GM06990 (cell line): Measurements from ENCODE around the gene SYNPO2.

Source experiments
- DNase-seq: peaks from one replicate; pipeline ENCODE4 v3.0.0-alpha.2; 2011; ENCODE audit not compliant: insufficient read length; ENCODE audit errors: extremely low read depth
- H3K27me3 ChIP-seq: replicated peaks from 2 replicates; pipeline ENCODE4 v1.6.0; 2011; ENCODE audit warnings: low read length; ENCODE audit not compliant: control insufficient read depth, insufficient read depth
- H3K36me3 ChIP-seq: 2 replicates; pipeline ENCODE4 v1.5.1; 2011; ENCODE audit warnings: low read length; ENCODE audit not compliant: control insufficient read depth, insufficient read depth
- H3K4me3 ChIP-seq: replicated peaks from 2 replicates; pipeline ENCODE4 v1.5.1; 2011; ENCODE audit warnings: low read depth, mild to moderate bottlenecking, control low read depth, low read length
- TF ChIP-seq, protein P1 (sequence below): IDR thresholded peaks from 2 replicates; pipeline ENCODE4 v1.5.1; 2011; ENCODE audit warnings: low read length, control low read depth, mild to moderate bottlenecking, inconsistent platforms; ENCODE audit not compliant: insufficient read depth, poor library complexity, severe bottlenecking

Gene SYNPO2

GRCh38 chr4:119068529-119068962, 179.9 kb downstream of the SYNPO2 start:
- Histone ChIP-seq H3K27me3 (no peaks in the 10 kb centered on the region; the same call in 1 of the 2 replicates), H3K36me3 (no peaks in the 10 kb centered on the region), H3K4me3 (no peak overlapping the region)
- TF ChIP-seq, protein P1, sequence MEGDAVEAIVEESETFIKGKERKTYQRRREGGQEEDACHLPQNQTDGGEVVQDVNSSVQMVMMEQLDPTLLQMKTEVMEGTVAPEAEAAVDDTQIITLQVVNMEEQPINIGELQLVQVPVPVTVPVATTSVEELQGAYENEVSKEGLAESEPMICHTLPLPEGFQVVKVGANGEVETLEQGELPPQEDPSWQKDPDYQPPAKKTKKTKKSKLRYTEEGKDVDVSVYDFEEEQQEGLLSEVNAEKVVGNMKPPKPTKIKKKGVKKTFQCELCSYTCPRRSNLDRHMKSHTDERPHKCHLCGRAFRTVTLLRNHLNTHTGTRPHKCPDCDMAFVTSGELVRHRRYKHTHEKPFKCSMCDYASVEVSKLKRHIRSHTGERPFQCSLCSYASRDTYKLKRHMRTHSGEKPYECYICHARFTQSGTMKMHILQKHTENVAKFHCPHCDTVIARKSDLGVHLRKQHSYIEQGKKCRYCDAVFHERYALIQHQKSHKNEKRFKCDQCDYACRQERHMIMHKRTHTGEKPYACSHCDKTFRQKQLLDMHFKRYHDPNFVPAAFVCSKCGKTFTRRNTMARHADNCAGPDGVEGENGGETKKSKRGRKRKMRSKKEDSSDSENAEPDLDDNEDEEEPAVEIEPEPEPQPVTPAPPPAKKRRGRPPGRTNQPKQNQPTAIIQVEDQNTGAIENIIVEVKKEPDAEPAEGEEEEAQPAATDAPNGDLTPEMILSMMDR: no peak
- no peak for DNase-seq

DNA sequence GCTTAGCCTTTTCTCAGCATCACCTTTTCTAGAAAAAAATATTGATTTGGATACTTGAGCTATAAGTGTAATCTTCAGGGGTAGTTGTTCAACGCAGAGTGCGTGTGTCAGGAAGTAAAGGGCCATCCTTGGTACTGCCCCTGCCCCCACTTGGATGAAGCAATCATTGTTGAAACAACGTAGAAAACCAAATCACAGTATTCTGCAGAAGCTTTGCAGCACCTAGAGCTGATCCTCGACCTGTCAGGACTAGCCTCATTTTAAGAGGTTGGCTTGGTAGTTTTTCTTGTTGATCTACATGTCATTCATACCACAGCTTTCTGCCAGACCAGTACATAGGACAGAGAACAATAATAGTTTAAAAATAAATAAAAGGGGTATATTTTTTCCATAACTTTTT, 181.6 kb downstream of the SYNPO2 start:
- no peak overlapping the region for H3K4me3 ChIP-seq
- no peak for DNase-seq
- TF ChIP-seq, protein P1: no peak
- H3K36me3 ChIP-seq: no peaks in the 10 kb centered on the region
- no peaks in the 10 kb centered on the region; the same call in 1 of the 2 replicates for H3K27me3 ChIP-seq

DNA sequence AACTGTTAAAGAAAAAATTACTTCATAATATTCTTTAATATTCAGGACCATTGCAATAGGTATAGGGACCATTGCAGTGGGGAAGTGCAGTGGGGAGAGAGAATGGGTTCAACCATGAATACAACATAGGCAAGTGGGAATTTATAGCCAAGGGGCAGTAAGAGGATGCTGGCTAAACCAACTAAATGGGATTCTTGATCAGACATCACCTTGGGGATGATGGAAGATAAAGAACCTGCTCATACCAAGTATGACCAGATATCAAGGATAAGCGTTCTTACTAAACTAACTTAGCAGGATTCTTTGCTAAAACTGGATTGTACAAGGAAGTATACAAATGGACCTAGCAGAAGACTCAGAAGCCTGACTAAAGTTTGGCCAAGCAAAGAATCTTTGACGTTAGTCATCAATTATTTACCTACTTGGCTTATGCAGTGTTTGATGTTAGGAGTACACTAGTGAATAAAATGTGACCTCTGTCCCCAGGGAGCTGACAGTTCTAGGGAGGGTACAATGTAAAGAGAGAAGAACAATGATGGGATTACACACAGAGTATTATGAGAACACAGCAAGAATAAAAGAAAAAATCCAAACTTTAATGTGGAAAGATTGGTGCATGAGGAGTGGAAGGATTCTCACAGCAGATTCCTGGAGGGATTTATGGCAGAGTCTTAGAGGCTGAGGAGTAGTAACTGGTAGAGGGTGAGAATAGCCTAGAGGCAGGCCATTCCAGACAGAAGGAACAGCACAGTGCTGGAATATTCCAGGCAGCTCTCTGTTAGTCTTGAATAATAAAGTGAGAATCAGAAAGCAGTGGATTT, 192.3 kb downstream of the SYNPO2 start:
- no peak for DNase-seq
- Histone ChIP-seq H3K4me3 (no peak overlapping the region), H3K36me3 (no peaks in the 10 kb centered on the region), H3K27me3 (no peaks in the 10 kb centered on the region; the same call in 1 of the 2 replicates)
- TF ChIP-seq, protein P1: no peak

GRCh38 chr4:119081542-119081859, 192.8 kb downstream of the SYNPO2 start:
- TF ChIP-seq, protein P1: no peak
- no peak overlapping the region for H3K4me3 ChIP-seq
- no peaks in the 10 kb centered on the region; the same call in 1 of the 2 replicates for H3K27me3 ChIP-seq
- H3K36me3 ChIP-seq: no peaks in the 10 kb centered on the region
- DNase-seq: no peak

DNA sequence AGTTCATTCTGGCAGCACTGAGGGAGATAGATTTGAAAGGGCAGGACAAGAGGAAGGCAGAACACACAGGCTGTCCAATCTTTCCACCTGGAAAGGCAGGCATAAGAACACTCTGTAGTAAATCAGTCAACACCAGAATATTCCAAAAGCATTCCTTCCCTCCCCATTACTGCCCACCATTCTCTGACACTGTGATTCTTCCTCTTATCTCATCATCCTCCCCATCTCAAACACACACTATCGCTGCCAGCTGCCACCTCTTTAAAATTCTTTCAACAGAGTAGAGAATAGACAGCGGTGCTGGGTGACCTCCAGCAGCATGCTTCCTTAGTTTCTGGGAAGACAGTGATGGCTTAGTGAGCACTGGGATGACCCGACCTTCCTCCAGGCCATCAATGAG, 193.3 kb downstream of the SYNPO2 start:
- H3K36me3 ChIP-seq: no peaks in the 10 kb centered on the region
- no peaks in the 10 kb centered on the region; the same call in 1 of the 2 replicates for H3K27me3 ChIP-seq
- no peak overlapping the region for H3K4me3 ChIP-seq
- TF ChIP-seq, protein P1: no peak
- no peak for DNase-seq
